Transverse colon (tissue), 4 donors: ENCODE measurements around the gene DTX4. TPM values are rescaled to one million over a fixed set of nuclear protein-coding genes. Genes with fewer than 3 reads are reported as not detected.

Experiments
- DNase-seq: peaks from one replicate; pipeline ENCODE4 v3.0.0-alpha.2; 2019
- H3K27ac ChIP-seq, 4 donors: fragments of 200-600 bp; sonication (generic); 2 replicates each; pipeline ENCODE4 v1.5.1; 2016 to 2018; ENCODE audit warnings: inconsistent platforms in 4 of 4
- H3K27me3 ChIP-seq: fragments of 200-600 bp; sonication (generic); 2 replicates; pipeline ENCODE4 v1.5.1; 2017; ENCODE audit warnings: inconsistent platforms
- H3K36me3 ChIP-seq, 4 donors: fragments of 200-600 bp; sonication (generic); 2 replicates each; pipeline ENCODE4 v1.5.1; 2017 to 2019; ENCODE audit warnings: inconsistent platforms in 4 of 4
- H3K4me1 ChIP-seq, 4 donors: fragments of 200-600 bp; sonication (generic); 2 replicates each; pipeline ENCODE4 v1.5.1; 2017 to 2020; ENCODE audit warnings: inconsistent platforms in 4 of 4
- H3K4me3 ChIP-seq, 4 donors: fragments of 200-600 bp; sonication (generic); 1 replicate in 1 of 4; 2 replicates in 3 of 4; pipeline versions ENCODE4 v1.5.1 to v1.6.1; 2017 to 2019; ENCODE audit warnings: inconsistent platforms in 4 of 4
- H3K9me3 ChIP-seq, 2 donors: fragments of 200-600 bp; sonication (generic); 2 replicates each; pipeline ENCODE4 v1.5.1; 2017 to 2019; ENCODE audit warnings: inconsistent platforms in 2 of 2
- EP300 ChIP-seq: sonication (generic); formaldehyde crosslinking; IDR thresholded peaks from one replicate; pipeline ENCODE4 v1.6.1; 2017; ENCODE audit warnings: antibody characterized with exemption, low read depth
- POLR2A ChIP-seq: fragments of 450-650 bp; IDR thresholded peaks from one replicate; pipeline ENCODE4 v1.6.1; 2016; ENCODE audit warnings: antibody characterized with exemption, mild to moderate bottlenecking, moderate library complexity
- POLR2AphosphoS5 ChIP-seq, 3 donors: sonication (generic); formaldehyde crosslinking; IDR thresholded peaks; one replicate each; pipeline ENCODE4 v1.6.1; 2016; ENCODE audit warnings: antibody characterized with exemption in 3 of 3
- WGBS, 2 donors: methylation state at CpG; one replicate each; pipeline ENCODE4 v1.1.5; 2018; ENCODE audit warnings: low coverage in 1 of 2; 5-methylcytosine and 5-hydroxymethylcytosine counted together
- in situ Hi-C, 4 donors: fragments of 200-750 bp; cut with MboI; loops; one replicate each; pipeline versions ENCODE4 v1.15.0 to v1.15.1; 2017; ENCODE audit warnings: low sequenced_read_pairs in 3 of 4, low pct_ligation_motif_present in 1 of 4, low pct_unique_long_range_greater_than_20kb in 1 of 4
- intact Hi-C: fragments of 100-400 bp; cut with DNase I; formaldehyde crosslinking; loops from one replicate; pipeline ENCODE4 v1.15.1; 2023; ENCODE audit warnings: low total_unique reads
- total RNA-seq, 4 donors: library from RNA; depleted of rRNA; stranded (reverse); fragments of >200 nt; gene quantifications; one replicate each; pipeline ENCODE4 v1.1.0, GENCODE V29; 2016
- TF ChIP-seq, protein P1 (sequence below), 5 experiments: fragments of 200-600 bp in 3 of 5; fragments of 450-650 bp in 2 of 5; sonication (generic) in 3 of 5; IDR thresholded peaks; 1 replicate in 2 of 5; 2 replicates in 3 of 5; pipeline ENCODE4 v1.5.1; 2016 to 2017; ENCODE audit warnings: antibody characterized with exemption in 5 of 5, inconsistent platforms in 3 of 5, mild to moderate bottlenecking in 2 of 5, moderate library complexity in 1 of 5

Gene DTX4
- total RNA-seq, 4 donors from 2014 or later, result 61.3 to 95.3 (median 77.6) TPM

DNA sequence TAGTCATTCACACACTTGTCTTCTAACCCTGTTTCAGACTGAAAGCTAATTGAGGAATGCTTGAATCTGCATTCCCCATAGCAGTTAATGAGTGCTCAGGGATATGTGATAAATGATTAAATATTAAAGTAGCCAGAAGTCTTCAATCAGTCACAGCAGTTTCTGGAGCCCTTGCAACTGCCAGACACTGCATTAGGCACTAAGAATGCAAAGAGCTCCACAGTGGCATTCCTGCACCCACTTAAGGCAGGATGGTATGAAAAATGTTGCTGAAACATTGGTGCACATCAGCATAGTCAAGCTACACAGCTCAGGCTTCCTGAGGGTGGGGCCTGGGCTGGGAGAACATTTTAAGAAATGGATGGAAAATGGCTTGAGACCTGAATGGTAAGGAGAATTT is 6.5 kb downstream of the DTX4 start:
- no peak for TF ChIP-seq EP300
- no peak for TF ChIP-seq POLR2AphosphoS5 (IDR thresholded peaks at IDR 0.05)
- TF ChIP-seq, protein P1, sequence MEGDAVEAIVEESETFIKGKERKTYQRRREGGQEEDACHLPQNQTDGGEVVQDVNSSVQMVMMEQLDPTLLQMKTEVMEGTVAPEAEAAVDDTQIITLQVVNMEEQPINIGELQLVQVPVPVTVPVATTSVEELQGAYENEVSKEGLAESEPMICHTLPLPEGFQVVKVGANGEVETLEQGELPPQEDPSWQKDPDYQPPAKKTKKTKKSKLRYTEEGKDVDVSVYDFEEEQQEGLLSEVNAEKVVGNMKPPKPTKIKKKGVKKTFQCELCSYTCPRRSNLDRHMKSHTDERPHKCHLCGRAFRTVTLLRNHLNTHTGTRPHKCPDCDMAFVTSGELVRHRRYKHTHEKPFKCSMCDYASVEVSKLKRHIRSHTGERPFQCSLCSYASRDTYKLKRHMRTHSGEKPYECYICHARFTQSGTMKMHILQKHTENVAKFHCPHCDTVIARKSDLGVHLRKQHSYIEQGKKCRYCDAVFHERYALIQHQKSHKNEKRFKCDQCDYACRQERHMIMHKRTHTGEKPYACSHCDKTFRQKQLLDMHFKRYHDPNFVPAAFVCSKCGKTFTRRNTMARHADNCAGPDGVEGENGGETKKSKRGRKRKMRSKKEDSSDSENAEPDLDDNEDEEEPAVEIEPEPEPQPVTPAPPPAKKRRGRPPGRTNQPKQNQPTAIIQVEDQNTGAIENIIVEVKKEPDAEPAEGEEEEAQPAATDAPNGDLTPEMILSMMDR (IDR thresholded peaks at IDR 0.05), result no peak
- TF ChIP-seq POLR2A, result no peak
- H3K27me3 ChIP-seq, result no peaks in the 10 kb centered on the region
- peaks cover 3 to 43% (median 24%) of the 10 kb centered on the region in 4 donors for H3K4me1 ChIP-seq
- DNase-seq, result no peak
- intact Hi-C loops (loop anchor here (10.0 kb wide), 1 partner anchor 506 kb away; no protein-coding TSS in a partner anchor), in situ Hi-C loops (no loop called here)
- no peaks in the 10 kb centered on the region for H3K9me3 ChIP-seq
- H3K36me3 ChIP-seq, result peaks cover 0 to 3% (median 0%) of the 10 kb centered on the region in 4 donors
- H3K27ac ChIP-seq, result no peak overlapping the region
- H3K4me3 ChIP-seq, result no peak overlapping the region

DNA sequence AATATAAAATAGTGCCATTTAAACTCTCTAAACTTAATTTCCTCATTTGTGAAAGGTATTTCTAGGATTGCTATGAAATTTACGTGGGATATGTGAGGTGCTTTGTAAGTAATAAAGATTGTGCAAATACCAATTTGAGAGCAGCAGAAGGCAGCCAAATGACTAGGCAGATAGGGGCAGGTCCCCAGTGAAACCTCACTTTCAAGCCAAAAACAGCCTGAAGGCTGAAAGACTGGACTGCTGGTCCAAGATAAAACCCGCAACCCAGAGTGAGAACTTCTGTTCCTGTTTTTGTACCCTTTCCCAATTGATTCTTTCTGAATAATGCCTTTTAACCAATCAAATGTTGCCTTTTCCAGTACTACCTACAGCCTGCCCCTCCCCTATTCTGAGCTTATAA is 7.2 kb downstream of the DTX4 start:
- no peak for DNase-seq
- Histone ChIP-seq H3K4me3 (no peak overlapping the region), H3K36me3 (peaks cover 0 to 3% (median 0%) of the 10 kb centered on the region in 4 donors), H3K9me3 (no peaks in the 10 kb centered on the region), H3K27ac (no peak overlapping the region), H3K27me3 (no peaks in the 10 kb centered on the region), H3K4me1 (peaks cover 10 to 43% (median 31%) of the 10 kb centered on the region in 4 donors)
- in situ Hi-C loops, result no loop called here
- 79 to 100% methylated on average over 1 to 2 of the region's 2 CpGs for WGBS, 2 donors
- intact Hi-C loops, result loop anchor here (10.0 kb wide), 1 partner anchor 506 kb away; no protein-coding TSS in a partner anchor
- TF ChIP-seq, protein P1 (IDR thresholded peaks at IDR 0.05), result no peak
- no peak for TF ChIP-seq EP300
- TF ChIP-seq POLR2A, result no peak
- TF ChIP-seq POLR2AphosphoS5 (IDR thresholded peaks at IDR 0.05), result no peak

DNA sequence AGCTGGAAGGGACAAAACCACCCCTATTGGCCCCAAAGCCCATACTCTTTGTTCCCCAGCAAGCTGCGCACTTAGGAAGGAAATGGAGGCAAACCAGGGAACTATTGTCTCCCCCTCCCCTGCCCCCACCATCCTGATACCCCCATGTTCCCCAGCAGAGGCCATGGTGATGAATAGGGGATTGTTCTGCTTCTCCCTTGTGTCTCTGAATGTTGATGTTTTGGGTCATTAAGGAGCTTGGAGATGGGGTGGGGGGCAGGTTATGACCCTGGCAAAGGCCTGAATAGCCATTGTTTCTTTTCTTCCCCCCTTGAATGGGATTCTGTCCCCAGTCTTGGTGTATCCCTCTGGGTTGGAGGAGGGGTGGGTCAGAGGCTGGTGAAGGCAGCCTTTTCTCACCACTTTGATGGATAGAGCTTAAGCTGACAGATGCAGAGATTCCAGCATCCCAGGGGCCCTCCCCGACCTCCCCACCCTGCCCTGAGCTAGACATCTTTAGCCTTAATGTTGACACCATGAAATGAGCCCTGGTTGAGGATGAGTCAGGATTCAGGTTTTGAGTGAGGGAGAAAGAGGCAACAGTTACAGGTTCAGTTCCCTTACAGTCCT is 8.3 kb downstream of the DTX4 start:
- H3K27ac ChIP-seq, result peak overlapping the region in 1 of 4 donors; percentile 25
- intact Hi-C loops (no loop called here), in situ Hi-C loops (no loop called here)
- H3K9me3 ChIP-seq, result no peaks in the 10 kb centered on the region
- peaks cover 0 to 3% (median 0%) of the 10 kb centered on the region in 4 donors for H3K36me3 ChIP-seq
- DNase-seq, result no peak
- H3K4me1 ChIP-seq, result peaks cover 10 to 45% (median 33%) of the 10 kb centered on the region in 4 donors
- WGBS, 2 donors, result 90% methylated on average over 2 of the region's 2 CpGs; no CpG with 5 or more reads in 1 of the 2 donors
- no peak overlapping the region for H3K4me3 ChIP-seq
- TF ChIP-seq POLR2A (no peak), POLR2AphosphoS5 (IDR thresholded peaks at IDR 0.05) (no peak), EP300 (no peak)
- TF ChIP-seq, protein P1 (IDR thresholded peaks at IDR 0.05), result no peak
- no peaks in the 10 kb centered on the region for H3K27me3 ChIP-seq

DNA sequence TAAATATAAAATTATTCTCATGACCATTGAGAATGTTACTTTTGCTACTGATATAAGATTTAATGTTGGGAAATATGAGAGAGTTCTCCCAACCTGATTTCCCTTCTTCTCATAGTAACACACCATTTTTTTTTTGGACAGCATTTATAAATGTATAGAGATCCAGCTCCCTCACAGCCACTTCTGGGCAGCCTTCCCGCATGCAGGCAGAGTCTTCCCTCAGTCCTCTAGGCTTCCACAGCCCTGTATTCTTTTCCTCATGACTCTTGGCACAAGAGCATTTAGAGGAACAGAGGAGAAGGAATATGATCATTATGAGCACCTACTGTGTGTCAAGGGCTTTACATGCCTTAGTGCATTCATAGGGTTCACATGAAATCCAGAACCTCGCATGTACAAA is 9.0 kb downstream of the DTX4 start:
- Histone ChIP-seq H3K4me1 (peaks cover 10 to 45% (median 32%) of the 10 kb centered on the region in 4 donors), H3K4me3 (no peak overlapping the region), H3K27me3 (no peaks in the 10 kb centered on the region), H3K9me3 (no peaks in the 10 kb centered on the region), H3K27ac (no peak overlapping the region), H3K36me3 (peaks cover 0 to 3% (median 0%) of the 10 kb centered on the region in 4 donors)
- intact Hi-C loops (no loop called here), in situ Hi-C loops (no loop called here)
- no peak for DNase-seq
- 79 to 89% methylated on average over 2 of the region's 2 CpGs for WGBS, 2 donors
- TF ChIP-seq, protein P1 (IDR thresholded peaks at IDR 0.05), result no peak
- TF ChIP-seq POLR2AphosphoS5 (IDR thresholded peaks at IDR 0.05) (no peak), POLR2A (no peak), EP300 (no peak)
